Left ventricle myocardium inferior (tissue), 1 donor: Measurements from ENCODE around the gene MSI1. TPM values are rescaled to one million over a fixed set of nuclear protein-coding genes. Genes with fewer than 3 reads are reported as not detected.
A peak's percentile ranks its signal among the peaks of the same experiment; 100 is the strongest.

Experiments used
- DNase-seq: peaks from one replicate; pipeline ENCODE4 v3.0.0-alpha.2; 2020
- H3K27ac ChIP-seq: fragments of 200-600 bp; replicated peaks from 2 replicates; pipeline ENCODE4 v1.8.0; 2021
- H3K27me3 ChIP-seq: fragments of 200-600 bp; 2 replicates; pipeline ENCODE4 v1.8.0; 2021; ENCODE audit warnings: low read depth
- H3K36me3 ChIP-seq: fragments of 200-600 bp; 2 replicates; pipeline ENCODE4 v1.8.0; 2021
- H3K4me1 ChIP-seq: fragments of 200-600 bp; 2 replicates; pipeline ENCODE4 v1.8.0; 2021
- H3K4me3 ChIP-seq: fragments of 200-600 bp; 2 replicates; pipeline ENCODE4 v1.8.0; 2021; ENCODE audit warnings: mild to moderate bottlenecking, moderate library complexity
- H3K9me3 ChIP-seq: fragments of 200-600 bp; replicated peaks from 2 replicates; pipeline ENCODE4 v1.8.0; 2021
- CTCF ChIP-seq: fragments of 200-600 bp; IDR thresholded peaks from 2 replicates; pipeline ENCODE4 v1.8.0; 2021; ENCODE audit warnings: antibody characterized with exemption, mild to moderate bottlenecking, borderline replicate concordance
- intact Hi-C: fragments of 100-400 bp; cut with micrococcal nuclease; formaldehyde crosslinking; loops from one replicate; pipeline ENCODE4 v1.11.0; 2022
- total RNA-seq: library from RNA; stranded (reverse); fragmentation: NEBNext Ultra II Directional; extraction: Animal tissue kit (Norgen Biotek cat#: 25700); gene quantifications from one replicate; pipeline ENCODE4 v1.2.1, GENCODE V29; 2021
- donor health status: DM: no; HTN: yes; CAD: no; lungs with severe emphysema.

MSI1 gene
- total RNA-seq, 1 donor from 2014 or later = 4.8 TPM

- Histone ChIP-seq H3K27me3 (peaks cover 35% of the 10 kb centered on the region), H3K27ac (peak overlapping the region; percentile 73), H3K4me1 (peaks cover 19% of the 10 kb centered on the region), H3K4me3 (no peak overlapping the region), H3K9me3 (no peaks in the 10 kb centered on the region), H3K36me3 (no peaks in the 10 kb centered on the region)
- intact Hi-C loops = no loop called here
- no peak for TF ChIP-seq CTCF
- DNase-seq = no peak
Measured at GRCh38 chr12:120381752-120382419, 12.9 kb upstream of the MSI1 start.

DNA sequence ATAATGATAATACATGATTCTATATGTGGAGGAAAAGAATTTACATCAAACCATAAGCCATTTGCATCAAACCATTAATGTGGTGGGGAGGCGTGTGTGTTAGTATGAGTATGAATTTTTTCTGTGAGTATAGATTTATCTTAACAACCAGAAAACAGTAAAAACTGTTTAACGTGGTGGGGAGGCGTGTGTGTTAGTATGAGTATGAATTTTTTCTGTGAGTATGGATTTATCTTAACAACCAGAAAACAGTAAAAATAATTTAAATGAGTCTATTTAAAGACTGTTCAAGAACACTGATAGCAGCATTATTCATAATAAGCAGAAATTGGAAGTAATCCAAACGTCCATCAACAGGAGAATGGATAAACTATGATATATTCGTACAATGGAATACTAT, 9.1 kb upstream of the MSI1 start:
- Histone ChIP-seq H3K27me3 (peaks cover 50% of the 10 kb centered on the region), H3K9me3 (no peaks in the 10 kb centered on the region), H3K4me3 (no peak overlapping the region), H3K27ac (no peak overlapping the region), H3K4me1 (peaks cover 19% of the 10 kb centered on the region), H3K36me3 (no peaks in the 10 kb centered on the region)
- intact Hi-C loops = no loop called here
- TF ChIP-seq CTCF = no peak
- DNase-seq = no peak

GRCh38 chr12:120377611-120378010, 8.6 kb upstream of the MSI1 start:
- H3K4me3 ChIP-seq = no peak overlapping the region
- no peaks in the 10 kb centered on the region for H3K9me3 ChIP-seq
- no peak for DNase-seq
- peaks cover 15% of the 10 kb centered on the region for H3K4me1 ChIP-seq
- peaks cover 51% of the 10 kb centered on the region for H3K27me3 ChIP-seq
- intact Hi-C loops = no loop called here
- no peaks in the 10 kb centered on the region for H3K36me3 ChIP-seq
- H3K27ac ChIP-seq = no peak overlapping the region
- no peak for TF ChIP-seq CTCF

- Histone ChIP-seq H3K36me3 (no peaks in the 10 kb centered on the region), H3K9me3 (no peaks in the 10 kb centered on the region), H3K4me3 (no peak overlapping the region), H3K27me3 (peaks cover 49% of the 10 kb centered on the region), H3K27ac (no peak overlapping the region), H3K4me1 (peaks cover 10% of the 10 kb centered on the region)
- DNase-seq = no peak
- intact Hi-C loops = no loop called here
- TF ChIP-seq CTCF = no peak
Measured at GRCh38 chr12:120376934-120377572, 8.1 kb upstream of the MSI1 start.

DNA sequence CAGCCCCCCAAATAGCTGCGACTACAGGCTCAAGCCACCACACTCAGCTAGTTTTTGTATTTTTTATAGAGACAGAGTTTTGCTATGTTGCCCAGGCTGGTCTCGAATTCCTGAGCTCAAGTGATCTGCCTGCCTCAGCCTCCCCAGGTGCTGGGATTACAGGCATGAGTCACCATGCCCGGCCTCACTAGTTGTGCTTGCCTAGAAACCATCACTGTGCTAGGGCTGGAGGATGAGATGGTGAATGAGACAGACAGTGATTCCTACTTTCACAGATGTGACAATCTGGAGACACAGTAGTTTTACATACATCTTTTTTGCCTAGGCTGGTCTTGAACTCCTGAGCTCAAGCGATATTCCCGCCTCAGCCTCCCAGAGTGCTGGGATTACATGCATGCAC, 7.5 kb upstream of the MSI1 start:
- intact Hi-C loops = no loop called here
- DNase-seq = no peak
- no peaks in the 10 kb centered on the region for H3K9me3 ChIP-seq
- no peak overlapping the region for H3K4me3 ChIP-seq
- TF ChIP-seq CTCF = no peak
- peaks cover 49% of the 10 kb centered on the region for H3K27me3 ChIP-seq
- H3K36me3 ChIP-seq = no peaks in the 10 kb centered on the region
- peaks cover 5% of the 10 kb centered on the region for H3K4me1 ChIP-seq
- no peak overlapping the region for H3K27ac ChIP-seq
